Measurements from ENCODE around the gene ERN1. TPM values are rescaled to one million over a fixed set of nuclear protein-coding genes. Genes with fewer than 3 reads are reported as not detected.

Gene ERN1
- total RNA-seq, 1 experiment from 2014 or later: 6.5 TPM

DNA sequence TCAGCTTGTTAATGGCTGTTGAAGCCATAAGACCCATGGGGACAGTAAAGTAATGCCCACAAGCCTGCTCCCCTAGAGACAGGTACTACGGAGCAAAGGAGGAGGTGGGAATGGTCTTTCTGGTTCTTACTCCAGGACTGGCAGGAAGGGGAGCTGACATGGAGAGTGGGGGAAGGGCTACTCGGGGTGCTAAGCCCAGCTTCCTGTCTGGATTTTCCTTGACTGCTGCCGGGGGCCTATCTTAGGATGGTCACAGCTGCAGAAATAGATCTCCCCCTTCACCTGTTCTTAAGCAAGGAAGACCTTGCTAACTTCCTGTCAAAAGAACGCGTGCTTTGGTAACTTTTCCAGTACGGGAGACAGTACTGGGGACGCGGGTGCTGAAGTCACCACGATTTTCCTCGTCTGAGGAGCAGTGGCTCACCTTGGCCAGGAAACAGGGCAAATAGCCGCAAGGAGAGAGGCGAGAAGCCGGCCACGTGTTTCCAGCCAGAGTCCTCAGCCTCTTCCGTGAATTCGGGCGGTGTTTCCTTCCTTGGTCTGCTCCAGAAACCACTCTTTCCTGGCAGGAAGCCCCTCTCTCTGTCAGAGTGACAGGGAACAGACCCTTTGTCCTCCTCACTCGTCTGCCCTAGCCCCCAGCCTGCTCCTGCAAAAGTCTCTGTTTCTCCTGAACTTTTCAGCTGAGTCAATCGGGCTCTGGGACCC lies 132.4 kb downstream of the ERN1 start (continued):
- no peak for TF ChIP-seq ZNF281 (CRISPR knock-in tag; IDR thresholded peaks at IDR 0.05)
- TF ChIP-seq, protein P1, sequence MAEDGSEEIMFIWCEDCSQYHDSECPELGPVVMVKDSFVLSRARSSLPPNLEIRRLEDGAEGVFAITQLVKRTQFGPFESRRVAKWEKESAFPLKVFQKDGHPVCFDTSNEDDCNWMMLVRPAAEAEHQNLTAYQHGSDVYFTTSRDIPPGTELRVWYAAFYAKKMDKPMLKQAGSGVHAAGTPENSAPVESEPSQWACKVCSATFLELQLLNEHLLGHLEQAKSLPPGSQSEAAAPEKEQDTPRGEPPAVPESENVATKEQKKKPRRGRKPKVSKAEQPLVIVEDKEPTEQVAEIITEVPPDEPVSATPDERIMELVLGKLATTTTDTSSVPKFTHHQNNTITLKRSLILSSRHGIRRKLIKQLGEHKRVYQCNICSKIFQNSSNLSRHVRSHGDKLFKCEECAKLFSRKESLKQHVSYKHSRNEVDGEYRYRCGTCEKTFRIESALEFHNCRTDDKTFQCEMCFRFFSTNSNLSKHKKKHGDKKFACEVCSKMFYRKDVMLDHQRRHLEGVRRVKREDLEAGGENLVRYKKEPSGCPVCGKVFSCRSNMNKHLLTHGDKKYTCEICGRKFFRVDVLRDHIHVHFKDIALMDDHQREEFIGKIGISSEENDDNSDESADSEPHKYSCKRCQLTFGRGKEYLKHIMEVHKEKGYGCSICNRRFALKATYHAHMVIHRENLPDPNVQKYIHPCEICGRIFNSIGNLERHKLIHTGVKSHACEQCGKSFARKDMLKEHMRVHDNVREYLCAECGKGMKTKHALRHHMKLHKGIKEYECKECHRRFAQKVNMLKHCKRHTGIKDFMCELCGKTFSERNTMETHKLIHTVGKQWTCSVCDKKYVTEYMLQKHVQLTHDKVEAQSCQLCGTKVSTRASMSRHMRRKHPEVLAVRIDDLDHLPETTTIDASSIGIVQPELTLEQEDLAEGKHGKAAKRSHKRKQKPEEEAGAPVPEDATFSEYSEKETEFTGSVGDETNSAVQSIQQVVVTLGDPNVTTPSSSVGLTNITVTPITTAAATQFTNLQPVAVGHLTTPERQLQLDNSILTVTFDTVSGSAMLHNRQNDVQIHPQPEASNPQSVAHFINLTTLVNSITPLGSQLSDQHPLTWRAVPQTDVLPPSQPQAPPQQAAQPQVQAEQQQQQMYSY (CRISPR knock-in tag; IDR thresholded peaks at IDR 0.05): no peak
- TF ChIP-seq, protein P2, sequence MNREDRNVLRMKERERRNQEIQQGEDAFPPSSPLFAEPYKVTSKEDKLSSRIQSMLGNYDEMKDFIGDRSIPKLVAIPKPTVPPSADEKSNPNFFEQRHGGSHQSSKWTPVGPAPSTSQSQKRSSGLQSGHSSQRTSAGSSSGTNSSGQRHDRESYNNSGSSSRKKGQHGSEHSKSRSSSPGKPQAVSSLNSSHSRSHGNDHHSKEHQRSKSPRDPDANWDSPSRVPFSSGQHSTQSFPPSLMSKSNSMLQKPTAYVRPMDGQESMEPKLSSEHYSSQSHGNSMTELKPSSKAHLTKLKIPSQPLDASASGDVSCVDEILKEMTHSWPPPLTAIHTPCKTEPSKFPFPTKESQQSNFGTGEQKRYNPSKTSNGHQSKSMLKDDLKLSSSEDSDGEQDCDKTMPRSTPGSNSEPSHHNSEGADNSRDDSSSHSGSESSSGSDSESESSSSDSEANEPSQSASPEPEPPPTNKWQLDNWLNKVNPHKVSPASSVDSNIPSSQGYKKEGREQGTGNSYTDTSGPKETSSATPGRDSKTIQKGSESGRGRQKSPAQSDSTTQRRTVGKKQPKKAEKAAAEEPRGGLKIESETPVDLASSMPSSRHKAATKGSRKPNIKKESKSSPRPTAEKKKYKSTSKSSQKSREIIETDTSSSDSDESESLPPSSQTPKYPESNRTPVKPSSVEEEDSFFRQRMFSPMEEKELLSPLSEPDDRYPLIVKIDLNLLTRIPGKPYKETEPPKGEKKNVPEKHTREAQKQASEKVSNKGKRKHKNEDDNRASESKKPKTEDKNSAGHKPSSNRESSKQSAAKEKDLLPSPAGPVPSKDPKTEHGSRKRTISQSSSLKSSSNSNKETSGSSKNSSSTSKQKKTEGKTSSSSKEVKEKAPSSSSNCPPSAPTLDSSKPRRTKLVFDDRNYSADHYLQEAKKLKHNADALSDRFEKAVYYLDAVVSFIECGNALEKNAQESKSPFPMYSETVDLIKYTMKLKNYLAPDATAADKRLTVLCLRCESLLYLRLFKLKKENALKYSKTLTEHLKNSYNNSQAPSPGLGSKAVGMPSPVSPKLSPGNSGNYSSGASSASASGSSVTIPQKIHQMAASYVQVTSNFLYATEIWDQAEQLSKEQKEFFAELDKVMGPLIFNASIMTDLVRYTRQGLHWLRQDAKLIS (CRISPR knock-in tag; IDR thresholded peaks at IDR 0.05; ENCODE audit: borderline replicate concordance): no peak
- no peak for TF ChIP-seq NR2C2 (CRISPR knock-in tag; IDR thresholded peaks at IDR 0.05)
- no peak for TF ChIP-seq CDX4 (CRISPR knock-in tag; IDR thresholded peaks at IDR 0.05; ENCODE audit: borderline replicate concordance)
- TF ChIP-seq MYBL2 (CRISPR knock-in tag; IDR thresholded peaks at IDR 0.05): peak; percentile 69; the same call in 1 of the 2 replicates
- TF ChIP-seq, protein P3, sequence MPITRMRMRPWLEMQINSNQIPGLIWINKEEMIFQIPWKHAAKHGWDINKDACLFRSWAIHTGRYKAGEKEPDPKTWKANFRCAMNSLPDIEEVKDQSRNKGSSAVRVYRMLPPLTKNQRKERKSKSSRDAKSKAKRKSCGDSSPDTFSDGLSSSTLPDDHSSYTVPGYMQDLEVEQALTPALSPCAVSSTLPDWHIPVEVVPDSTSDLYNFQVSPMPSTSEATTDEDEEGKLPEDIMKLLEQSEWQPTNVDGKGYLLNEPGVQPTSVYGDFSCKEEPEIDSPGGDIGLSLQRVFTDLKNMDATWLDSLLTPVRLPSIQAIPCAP (CRISPR knock-in tag; IDR thresholded peaks at IDR 0.05): 0 out of 2 replicates have a peak, but pooled peaks have one; percentile 40
- TF ChIP-seq RELA (CRISPR knock-in tag; IDR thresholded peaks at IDR 0.05; ENCODE audit: borderline replicate concordance): no peak
- TF ChIP-seq ATF1 (CRISPR knock-in tag; IDR thresholded peaks at IDR 0.05): no peak
- TF ChIP-seq NFYB (CRISPR knock-in tag; conservative IDR thresholded peaks at IDR 0.05; ENCODE audit: low read depth): no peak
- no peak for TF ChIP-seq E2F5 (CRISPR knock-in tag; IDR thresholded peaks at IDR 0.05)
- no peak; the same call in 1 of the 2 replicates for TF ChIP-seq MAX (CRISPR knock-in tag; IDR thresholded peaks at IDR 0.05)

Measured in WTC11 (cell line).